Panc1 (cell line): ENCODE measurements around the gene TOMM70. TPM values are rescaled to one million over a fixed set of nuclear protein-coding genes. Genes with fewer than 3 reads are reported as not detected.

Experiments used
- ATAC-seq: fragments of 200-7000 bp; cut with Tn5 transposase; 2 replicates; pipeline ENCODE4 v1.9.1; 2020; ENCODE audit warnings: mild to moderate bottlenecking, moderate library complexity
- BruUV-seq: library from RNA; stranded (reverse); fragments of 400-500 nt; replicated peaks from 2 replicates; lab custom pipeline; 2021; lab: Mats Ljungman, UMichigan
- CTCF ChIA-PET: fragments of 300-600 bp; sonication (Branson Sonifier 250); formaldehyde crosslinking; loops from one replicate; lab custom pipeline; 2022; ENCODE audit warnings: antibody characterized with exemption; lab: Charles Lee
- POLR2A ChIA-PET: fragments of 300-600 bp; sonication (Branson Sonifier 250); formaldehyde crosslinking; loops from one replicate; lab custom pipeline; 2022; ENCODE audit warnings: antibody characterized with exemption; lab: Charles Lee
- DNase-seq: peaks from one replicate; pipeline ENCODE4 v3.0.0-alpha.2; 2010; ENCODE audit warnings: low read depth, low spot score
- H3K27ac ChIP-seq: 2 replicates; pipeline ENCODE4 v1.5.1; 2011; ENCODE audit warnings: mild to moderate bottlenecking, low read length, inconsistent platforms
- H3K27me3 ChIP-seq: fragments of 200-500 bp; sonication (Bioruptor generic); 2 replicates; pipeline ENCODE4 v1.6.0; 2014; ENCODE audit warnings: low read length, inconsistent platforms; ENCODE audit not compliant: control insufficient read depth, insufficient read depth
- H3K36me3 ChIP-seq: fragments of 200-500 bp; sonication (Bioruptor generic); 2 replicates; pipeline ENCODE4 v1.5.1; 2014; ENCODE audit warnings: inconsistent platforms, mild to moderate bottlenecking, low read length, moderate library complexity; ENCODE audit not compliant: control insufficient read depth, insufficient read depth
- H3K4me1 ChIP-seq: 2 replicates; pipeline ENCODE4 v1.5.1; 2011; ENCODE audit warnings: inconsistent platforms, mild to moderate bottlenecking, low read length, moderate library complexity; ENCODE audit not compliant: control insufficient read depth, insufficient read depth
- H3K4me3 ChIP-seq, 2 experiments: 2 replicates each; pipeline ENCODE4 v1.5.1; 2011 to 2012; ENCODE audit warnings: low read depth in 2 of 2, low read length in 2 of 2, mild to moderate bottlenecking in 2 of 2, inconsistent platforms in 1 of 2, moderate library complexity in 1 of 2
- H3K9me3 ChIP-seq: fragments of 200-500 bp; sonication (Bioruptor generic); 2 replicates; pipeline ENCODE4 v1.5.1; 2014; ENCODE audit warnings: low read depth, mild to moderate bottlenecking, inconsistent platforms, low read length, moderate library complexity; ENCODE audit not compliant: control insufficient read depth, insufficient read depth
- CTCF ChIP-seq: fragments of 450-650 bp; IDR thresholded peaks from 2 replicates; pipeline ENCODE4 v1.5.1; 2017; ENCODE audit warnings: mild to moderate bottlenecking
- POLR2AphosphoS5 ChIP-seq: IDR thresholded peaks from 2 replicates; pipeline ENCODE4 v1.6.1; 2012; ENCODE audit warnings: mild to moderate bottlenecking, low read depth, low read length, moderate library complexity
- in situ Hi-C: cut with HindIII; loops from 2 replicates; pipeline ENCODE4 v1.10.0; 2016; ENCODE audit warnings: low sequenced_read_pairs, low pct_unique_long_range_greater_than_20kb
- intact Hi-C: fragments of 100-400 bp; cut with micrococcal nuclease; formaldehyde crosslinking; loops from one replicate; pipeline ENCODE4 v1.10.0; 2022; ENCODE audit not compliant: unreplicated experiment
- total RNA-seq: library from RNA; stranded (reverse); gene quantifications from one replicate; pipeline ENCODE4 v1.2.1, GENCODE V29; 2021; ENCODE audit not compliant: unreplicated experiment

Gene TOMM70
- total RNA-seq, 1 experiment from 2014 or later: 55.7 TPM

GRCh38 chr3:100316641-100317069, 84.2 kb downstream of the TOMM70 start:
- ChIA-PET CTCF (interaction anchor here (0.6 to 1.0 kb wide), 3 partner anchors 17 to 421 kb away, joined by 3 read pairs; no protein-coding TSS in a partner anchor), POLR2A (no interaction called here)
- no peaks in the 10 kb centered on the region for H3K9me3 ChIP-seq
- ATAC-seq (peak; percentile 85), DNase-seq (peak; percentile 24)
- in situ Hi-C loops (no loop called here), intact Hi-C loops (loop anchor here (2.0 kb wide), 1 partner anchor 274 kb away; no protein-coding TSS in a partner anchor)
- H3K4me3 ChIP-seq: no peak overlapping the region
- no peaks in the 10 kb centered on the region for H3K36me3 ChIP-seq
- H3K27me3 ChIP-seq: no peaks in the 10 kb centered on the region
- no TSS peak for BruUV-seq
- H3K27ac ChIP-seq: no peak overlapping the region
- TF ChIP-seq CTCF (peak; percentile 84), POLR2AphosphoS5 (no peak)
- H3K4me1 ChIP-seq: no peaks in the 10 kb centered on the region

Other genes starting within 250 kb of the TOMM70 start
- 39.4 TPM for gene TBC1D23, start 140.1 kb downstream of the TOMM70 start, total RNA-seq
- 97.2 TPM for gene NIT2, start 66.3 kb downstream of the TOMM70 start, total RNA-seq
- 1.8 TPM for gene LNP1, start 450 bp upstream of the TOMM70 start, total RNA-seq
- gene TMEM45A, start 91.5 kb upstream of the TOMM70 start, total RNA-seq: 8.6 TPM
- gene ADGRG7, start 208.5 kb upstream of the TOMM70 start, total RNA-seq: not detected